ENCODE data around the gene OR2B3.
A peak's percentile ranks its signal among the peaks of the same experiment; 100 is the strongest.
"Not testable (repeated sequence)": the region's sequence is repeated elsewhere in the genome, so short reads cannot be mapped to it uniquely, and the experiment has no call there.

OR2B3 gene
- total RNA-seq = 0 to 0.55 (median 0) reads per million in 17 experiments

- no peak for DNase-seq
Observed at GRCh38 chr6:29087213-29087612, at the start of gene OR2B3. OR2B3 (minus strand) TSS chr6:29087313; CDS start chr6:29087248, 65 bp downstream.

DNA sequence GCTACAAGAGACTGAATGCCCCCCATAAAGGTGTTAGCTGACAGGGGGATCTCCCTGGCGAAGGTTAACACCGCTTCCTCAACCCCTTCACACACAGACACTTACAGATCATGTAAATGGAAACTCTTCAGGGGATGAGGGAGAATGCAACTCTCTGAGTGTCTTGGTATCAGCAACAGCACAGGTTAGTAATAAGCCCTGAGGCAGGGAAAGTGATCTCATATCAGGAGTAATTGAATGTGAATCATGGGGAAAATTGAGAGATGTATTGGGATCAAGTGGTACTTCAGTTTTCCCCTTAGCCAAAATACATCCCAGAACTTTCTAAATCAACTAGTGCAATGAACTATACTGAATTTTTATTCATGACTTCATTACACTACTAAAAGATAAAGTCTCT lies 44.6 kb upstream of the OR2B3 start:
- no peak for DNase-seq

- no peak for DNase-seq
Observed at GRCh38 chr6:29130644-29131043, 43.5 kb upstream of the OR2B3 start.

DNA sequence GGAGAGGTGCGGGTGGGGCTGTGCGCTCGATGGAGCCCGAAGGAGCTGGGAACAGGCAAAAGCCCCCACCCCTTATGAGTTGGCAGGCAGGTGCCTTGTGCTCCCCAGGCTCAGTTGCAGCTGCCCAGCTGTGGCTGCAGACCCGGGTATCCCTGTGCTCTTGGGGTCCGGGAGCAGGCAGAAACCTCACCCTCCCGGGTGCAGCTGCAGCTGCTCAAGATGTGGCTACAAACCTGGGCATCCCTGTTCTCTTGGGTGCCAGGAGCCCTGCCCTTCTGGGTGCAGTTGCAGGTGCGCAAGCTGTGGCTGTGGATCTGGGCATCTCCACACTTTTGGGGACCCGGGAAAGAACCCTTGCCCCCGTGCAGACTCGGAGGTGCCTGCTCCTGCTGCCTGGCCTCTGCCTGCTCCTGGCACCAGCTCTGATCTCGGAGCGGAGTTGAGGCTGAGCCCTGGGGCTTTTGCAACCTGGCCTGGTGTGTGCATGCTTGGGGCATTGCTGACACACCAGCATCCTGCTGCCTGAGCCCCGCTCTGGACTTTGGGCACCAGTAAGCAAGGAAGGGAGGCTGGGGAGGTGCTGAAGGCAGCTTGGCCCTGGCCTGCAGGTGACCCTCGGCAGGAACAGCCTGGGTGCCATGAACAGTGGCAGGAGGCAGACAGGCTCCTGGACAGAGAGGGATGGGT lies 42.4 kb upstream of the OR2B3 start:
- no peak for DNase-seq

DNA sequence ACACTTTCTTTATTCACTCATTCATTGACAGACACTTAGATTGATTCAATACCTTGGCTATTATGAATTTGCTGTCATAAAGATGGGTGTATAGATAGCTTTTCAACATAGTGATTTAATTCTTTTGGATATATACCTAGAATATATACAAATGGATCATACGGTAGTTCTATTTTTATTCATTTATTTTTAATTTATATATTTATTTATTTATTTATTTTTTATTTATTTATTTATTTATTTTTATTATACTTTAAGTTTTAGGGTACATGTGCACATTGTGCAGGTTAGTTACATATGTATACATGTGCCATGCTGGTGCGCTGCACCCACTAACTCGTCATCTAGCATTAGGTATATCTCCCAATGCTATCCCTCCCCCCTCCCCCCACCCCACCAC lies 27.9 kb upstream of the OR2B3 start:
- not testable (repeated sequence) for DNase-seq

DNA sequence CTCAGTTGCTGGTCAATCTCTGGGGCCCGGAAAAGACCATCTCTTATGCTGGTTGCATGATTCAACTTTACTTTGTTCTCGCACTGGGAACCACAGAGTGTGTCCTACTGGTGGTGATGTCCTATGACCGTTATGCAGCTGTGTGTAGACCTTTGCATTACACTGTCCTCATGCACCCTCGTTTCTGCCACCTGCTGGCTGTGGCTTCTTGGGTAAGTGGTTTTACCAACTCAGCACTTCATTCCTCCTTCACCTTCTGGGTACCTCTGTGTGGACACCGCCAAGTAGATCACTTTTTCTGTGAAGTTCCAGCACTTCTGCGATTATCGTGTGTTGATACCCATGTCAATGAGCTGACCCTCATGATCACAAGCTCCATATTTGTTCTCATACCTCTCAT lies 25.0 kb upstream of the OR2B3 start:
- DNase-seq = no peak

DNA sequence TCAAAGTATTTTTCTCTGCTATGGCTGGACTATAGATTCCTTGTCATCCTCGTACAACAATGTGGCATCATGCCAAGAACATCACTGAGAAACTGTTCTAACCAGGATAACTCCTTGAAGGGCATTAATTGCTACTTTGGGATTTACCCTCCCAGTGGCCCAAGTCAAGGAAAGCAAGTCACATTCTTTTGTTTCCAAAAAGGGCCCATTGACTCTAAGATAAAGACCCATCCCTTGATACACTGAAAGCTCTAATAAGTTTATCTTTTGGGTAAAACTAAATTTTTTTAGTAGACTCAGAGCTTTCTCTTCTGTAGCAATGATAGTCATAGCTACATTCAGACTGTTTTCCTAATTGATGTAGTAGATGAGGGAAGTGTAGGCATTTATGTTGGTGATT lies 20.6 kb upstream of the OR2B3 start, which contains the start of gene OR2J3:
Gene OR2J3 (plus strand): TSS at position 301 of the 400 bp plus-strand sequence. CDS start 3,833 bp downstream, outside the sequence.
- DNase-seq = no peak

DNA sequence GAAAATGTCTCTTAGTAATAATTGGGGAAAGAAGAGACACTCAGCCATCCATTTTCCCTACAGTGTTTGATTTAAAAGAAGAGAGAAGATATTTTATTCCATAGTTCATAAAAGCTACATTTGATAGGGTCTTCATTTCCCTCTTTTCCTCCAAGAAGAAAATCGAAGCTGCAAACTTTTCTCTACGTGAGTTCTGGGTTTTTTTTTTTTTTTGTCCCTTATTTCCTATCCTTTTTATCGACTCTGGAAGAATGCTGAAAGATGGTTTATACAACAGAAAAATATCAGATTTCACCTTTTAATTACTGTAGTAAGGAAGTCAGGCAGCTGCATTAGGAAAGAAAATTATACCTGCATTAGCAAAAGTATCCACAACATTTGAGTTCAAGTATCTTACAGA lies 12.1 kb upstream of the OR2B3 start, which contains the start of gene OR2J1:
Gene OR2J1 (plus strand): TSS at position 301 of the 400 bp plus-strand sequence. CDS start 1,453 bp downstream, outside the sequence.
- DNase-seq = no peak

GRCh38 chr6:29097803-29098202 lies 10.7 kb upstream of the OR2B3 start:
- DNase-seq = no peak

DNA sequence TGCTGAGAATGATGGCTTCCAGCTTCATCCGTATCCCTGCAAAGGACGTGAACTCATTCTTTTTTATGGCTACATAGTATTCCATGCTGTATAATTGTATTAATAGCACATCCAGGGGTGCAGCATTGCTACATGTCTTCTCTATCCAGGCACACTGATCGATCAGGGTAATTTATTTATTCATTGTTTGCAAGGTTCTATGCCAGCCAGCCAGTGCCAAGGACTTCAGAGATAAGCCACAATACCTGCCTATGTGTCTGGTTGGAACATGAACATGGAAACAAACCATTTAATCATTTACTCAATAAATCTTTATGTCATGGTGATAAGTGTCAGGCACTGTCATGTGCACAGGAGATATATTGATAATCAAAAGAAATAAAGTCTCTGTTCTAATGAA lies 5.8 kb upstream of the OR2B3 start:
- no peak for DNase-seq

DNA sequence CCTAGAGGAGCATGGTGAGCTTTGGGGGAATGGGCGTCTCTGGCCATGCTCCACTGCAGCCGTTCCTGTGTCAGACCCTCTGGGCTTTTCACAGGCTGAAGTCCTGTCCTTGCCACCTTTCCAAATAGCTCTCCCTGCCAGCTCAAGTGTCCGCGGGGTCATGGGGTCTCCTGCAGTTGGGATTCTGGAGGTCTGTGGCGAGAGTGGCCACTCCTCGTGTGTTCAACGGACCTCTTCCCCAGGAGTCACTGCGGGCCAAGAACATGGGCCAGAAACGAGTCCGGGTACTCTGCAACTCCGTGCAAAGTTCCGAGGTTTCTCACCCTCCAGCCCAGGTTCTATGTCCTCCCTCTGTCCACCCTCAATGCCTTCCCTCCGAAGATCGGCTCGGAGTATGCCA lies 4.7 kb downstream of the OR2B3 start:
- DNase-seq = no peak

GRCh38 chr6:29081312-29081711 lies 5.8 kb downstream of the OR2B3 start:
- DNase-seq = no peak

- DNase-seq = no peak
Observed at GRCh38 chr6:29079203-29079602, 7.9 kb downstream of the OR2B3 start.

DNA sequence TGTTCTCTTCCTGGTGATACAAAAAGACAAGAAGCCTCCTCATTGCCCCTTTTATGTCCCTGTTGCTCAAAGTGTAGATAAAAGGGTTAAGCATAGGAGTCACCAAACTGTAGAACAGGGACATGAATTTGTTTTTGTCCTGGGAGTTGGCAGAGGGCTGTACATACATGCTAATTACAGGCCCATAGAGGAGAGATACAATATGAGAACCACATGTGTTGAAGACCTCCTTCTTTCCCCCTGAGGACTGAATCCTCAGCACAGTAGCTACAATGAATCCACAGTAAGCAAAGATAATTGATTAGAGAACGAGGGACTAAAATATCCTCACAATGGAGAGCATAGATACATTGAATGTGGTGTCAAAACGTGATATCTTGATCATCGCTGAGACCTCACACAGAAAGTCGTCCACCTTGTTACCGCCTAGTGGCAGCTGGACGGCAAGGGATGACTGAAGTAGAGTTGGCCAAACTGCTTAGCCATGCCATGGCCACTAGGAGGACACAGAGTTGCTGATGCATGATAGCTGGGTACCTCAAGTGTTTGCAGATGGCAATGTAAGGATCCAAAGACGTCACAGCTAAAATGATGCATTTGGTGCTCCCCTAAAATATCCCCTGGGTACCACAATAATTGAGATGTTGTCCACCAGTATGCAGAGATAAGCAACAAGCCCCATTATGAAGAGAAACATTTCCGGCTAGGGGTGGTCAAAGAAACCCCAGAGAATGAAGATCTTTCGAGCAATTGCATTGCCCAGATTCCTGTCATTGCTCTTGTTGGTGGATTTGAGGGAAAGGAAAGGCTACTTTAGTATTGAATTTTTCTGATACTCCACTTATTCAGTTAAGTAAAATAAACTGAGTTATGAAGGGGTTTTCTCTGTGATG lies 15.0 kb downstream of the OR2B3 start:
- peak; percentile 21 to 47 (median 39) for DNase-seq

- no peak for DNase-seq
Observed at GRCh38 chr6:29051680-29052079, 35.4 kb downstream of the OR2B3 start.

GRCh38 chr6:29045075-29045474 lies 42.0 kb downstream of the OR2B3 start, which contains the start of gene OR2W1:
OR2W1 (minus strand) TSS chr6:29045175; CDS start chr6:29045175, 0 bp downstream.
- no peak for DNase-seq
